K562 (cell line): ENCODE data around the gene NALCN. TPM values are rescaled to one million over a fixed set of nuclear protein-coding genes. Genes with fewer than 3 reads are reported as not detected.

Source experiments
- ATAC-seq: fragments of 200-7000 bp; cut with Tn5 transposase; 3 replicates; pipeline ENCODE4 v1.9.1; 2020; ENCODE audit warnings: moderate library complexity
- BruUV-seq: library from RNA; stranded (reverse); fragments of 400-500 nt; replicated peaks from 2 replicates; lab custom pipeline; 2021; lab: Mats Ljungman, UMichigan
- CTCF ChIA-PET: fragments of 300-600 bp; formaldehyde crosslinking; extraction: SDS; loops from one replicate; lab custom pipeline; 2021; ENCODE audit warnings: low intra/inter-chr PET ratio; lab: Yijun Ruan, JAX
- POLR2A ChIA-PET: fragments of 300-600, 350-650 bp; sonication (Branson Sonifier 250); formaldehyde crosslinking; extraction: SDS; loops from one replicate; lab custom pipeline; 2021; ENCODE audit warnings: antibody characterized with exemption, inconsistent platforms; lab: Yijun Ruan, JAX
- DNase-seq, 4 experiments: peaks; one replicate each; pipeline versions ENCODE4 v3.0.0 to v3.0.0-alpha.2; 2011 to 2018; ENCODE audit warnings: low spot score in 3 of 4, mixed read lengths in 3 of 4; ENCODE audit errors: extremely low read depth in 1 of 4
- FAIRE-seq: peaks from 2 replicates; lab custom pipeline; 2011; peaks lifted over from hg19 to GRCh38; lab: Jason Lieb, UNC
- H2AFZ ChIP-seq: 2 replicates; pipeline ENCODE4 v1.6.0; 2011; ENCODE audit warnings: low read depth, low read length, control low read depth, inconsistent platforms
- H3K27ac ChIP-seq: fragments of 200-600 bp; 3 replicates; pipeline ENCODE4 v1.8.0; 2011; ENCODE audit warnings: low read depth, mild to moderate bottlenecking, control low read depth, inconsistent platforms, low read length, moderate library complexity, mixed read lengths; ENCODE audit errors: extremely low read depth
- H3K27me3 ChIP-seq, 2 experiments: fragments of 300-600 bp in 1 of 2; 2 replicates in 1 of 2; 3 replicates in 1 of 2; pipeline versions ENCODE4 v1.6.0 to v1.8.0; 2011; ENCODE audit warnings: inconsistent platforms in 2 of 2, low read length in 2 of 2, mild to moderate bottlenecking in 1 of 2, mixed read lengths in 1 of 2, moderate library complexity in 1 of 2; ENCODE audit not compliant: control insufficient read depth in 2 of 2, insufficient read depth in 2 of 2
- H3K36me3 ChIP-seq: fragments of 300-600 bp; 3 replicates; pipeline ENCODE4 v1.8.0; 2011; ENCODE audit warnings: mild to moderate bottlenecking, low read length, inconsistent platforms; ENCODE audit not compliant: control insufficient read depth, insufficient read depth
- H3K4me1 ChIP-seq, 2 experiments: fragments of 200-600 bp in 1 of 2; replicated peaks in 1 of 2; 2 replicates in 1 of 2; 3 replicates in 1 of 2; pipeline versions ENCODE4 v1.5.1 to v1.8.0; 2011; ENCODE audit warnings: inconsistent platforms in 2 of 2, low read length in 2 of 2, mild to moderate bottlenecking in 1 of 2, mixed read lengths in 1 of 2, moderate library complexity in 1 of 2; ENCODE audit not compliant: control insufficient read depth in 2 of 2, insufficient read depth in 2 of 2
- H3K4me2 ChIP-seq: 2 replicates; pipeline ENCODE4 v1.6.1; 2011; ENCODE audit warnings: low read length, control low read depth, inconsistent platforms, mixed read lengths; ENCODE audit not compliant: insufficient read depth
- H3K4me3 ChIP-seq: fragments of 200-600 bp; sonication (generic), shearing (Covaris generic); 2 replicates; pipeline ENCODE4 v1.5.1; 2016; ENCODE audit warnings: control low read depth, inconsistent platforms
- H3K79me2 ChIP-seq: fragments of 200-600 bp; 3 replicates; pipeline ENCODE4 v1.8.0; 2011; ENCODE audit warnings: low read length, inconsistent platforms; ENCODE audit not compliant: control insufficient read depth, insufficient read depth
- H3K9ac ChIP-seq, 2 experiments: 2 replicates each; pipeline versions ENCODE4 v1.6.0 to v1.6.1; 2011; ENCODE audit warnings: low read depth in 2 of 2, low read length in 2 of 2, control low read depth in 1 of 2, inconsistent platforms in 1 of 2, mild to moderate bottlenecking in 1 of 2, mixed read lengths in 1 of 2; ENCODE audit not compliant: insufficient read depth in 1 of 2
- H3K9me1 ChIP-seq: one replicate; pipeline ENCODE4 v1.6.0; 2011; ENCODE audit warnings: inconsistent platforms, mild to moderate bottlenecking, low read length, moderate library complexity; ENCODE audit not compliant: control insufficient read depth, insufficient read depth
- H3K9me3 ChIP-seq: replicated peaks from 2 replicates; pipeline ENCODE4 v1.5.1; 2011; ENCODE audit warnings: low read depth, low read length, inconsistent platforms; ENCODE audit not compliant: control insufficient read depth, insufficient read depth
- H4K20me1 ChIP-seq: replicated peaks from 2 replicates; pipeline ENCODE4 v1.6.1; 2011; ENCODE audit warnings: low read length, inconsistent platforms, mixed read lengths; ENCODE audit not compliant: control insufficient read depth, insufficient read depth
- ADNP ChIP-seq: fragments of 200-800 bp; sonication (Bioruptor generic); IDR thresholded peaks from 2 replicates; pipeline ENCODE4 v1.6.1; 2016; ENCODE audit warnings: missing genetic modification characterization, missing compliant biosample characterization
- ATF2 ChIP-seq: sonication (generic); formaldehyde crosslinking; IDR thresholded peaks from 2 replicates; pipeline ENCODE4 v1.8.1; 2022; ENCODE audit warnings: missing genetic modification reagents
- CBX1 ChIP-seq: sonication (generic); IDR thresholded peaks from 2 replicates; pipeline ENCODE4 v1.6.1; 2016; ENCODE audit warnings: antibody characterized with exemption, low read depth, mild to moderate bottlenecking
- CBX8 ChIP-seq: fragments of 200-600 bp; sonication (generic); IDR thresholded peaks from 2 replicates; pipeline ENCODE4 v1.6.1; 2012; ENCODE audit warnings: borderline replicate concordance, mixed run types, low read depth, mild to moderate bottlenecking, moderate library complexity, mixed read lengths, low read length, control low read depth, inconsistent platforms; ENCODE audit not compliant: poor library complexity, severe bottlenecking; ENCODE audit errors: extremely low read depth
- DPF2 ChIP-seq: fragments of 450-650 bp; IDR thresholded peaks from 2 replicates; pipeline ENCODE4 v1.6.1; 2016
- MBD1 ChIP-seq: fragments of 250-450 bp; sonication (Bioruptor Pico); IDR thresholded peaks from 2 replicates; pipeline ENCODE4 v1.8.0; 2022; ENCODE audit warnings: inconsistent platforms
- PCBP1 ChIP-seq: fragments of 200-400 bp; formaldehyde crosslinking; IDR thresholded peaks from 2 replicates; pipeline ENCODE4 v1.6.1; 2018; ENCODE audit warnings: mild to moderate bottlenecking, low read depth, low read length; ENCODE audit not compliant: poor library complexity, severe bottlenecking
- RFX5 ChIP-seq: IDR thresholded peaks from 2 replicates; pipeline ENCODE4 v1.6.1; 2011; ENCODE audit warnings: low read depth, mild to moderate bottlenecking, improper control_type of control experiment, low read length
- TEAD1 ChIP-seq, 2 experiments: fragments of 450-650 bp in 1 of 2; sonication (generic) in 1 of 2; formaldehyde crosslinking; IDR thresholded peaks; 2 replicates each; pipeline versions ENCODE4 v1.4.0 to v1.8.0; 2020 to 2022; ENCODE audit warnings: mild to moderate bottlenecking in 2 of 2, missing genetic modification reagents in 1 of 2
- TRIM28 ChIP-seq: fragments of 450-650 bp; IDR thresholded peaks from 2 replicates; pipeline ENCODE4 v1.6.1; 2017
- ZNF282 ChIP-seq: sonication (generic); formaldehyde crosslinking; IDR thresholded peaks from 2 replicates; pipeline ENCODE4 v1.8.1; 2023; ENCODE audit warnings: missing genetic modification reagents
- ZNF324 ChIP-seq: fragments of 250-450 bp; sonication (Bioruptor Pico); IDR thresholded peaks from 2 replicates; pipeline ENCODE4 v1.4.0; 2020; ENCODE audit warnings: mild to moderate bottlenecking
- ZNF785 ChIP-seq: fragments of 250-450 bp; sonication (Bioruptor Pico); IDR thresholded peaks from 2 replicates; pipeline ENCODE4 v1.4.0; 2020; ENCODE audit warnings: mild to moderate bottlenecking
- WGBS: fragments of 100-300 bp; shearing (Covaris generic); methylation state at CpG from one replicate; pipeline ENCODE4 v1.1.6; 2016; ENCODE audit warnings: low coverage, mixed read lengths; ENCODE audit not compliant: insufficient coverage; ENCODE audit errors: missing lambda C conversion rate; 5-methylcytosine and 5-hydroxymethylcytosine counted together
- in situ Hi-C: fragments of 300-500 bp; cut with MboI; formaldehyde crosslinking; loops from 4 replicates; pipeline ENCODE4 v1.15.0; 2018; ENCODE audit warnings: inconsistent platforms, mixed read lengths
- intact Hi-C: fragments of 100-400 bp; cut with micrococcal nuclease; formaldehyde crosslinking; loops from 2 replicates; pipeline ENCODE4 v1.14.2; 2022
- polyA plus RNA-seq, 8 experiments: library from polyadenylated mRNA; depleted of rRNA in 4 of 8; stranded (reverse) in 5 of 8; unstranded in 3 of 8; fragments of >200 nt; fragmentation: Nextera tagmentation in 2 of 8; fragmentation: Illumina TruSeq in 1 of 8; extraction: Ambion mirVana in 2 of 8; extraction: Trizol in 1 of 8; gene quantifications; 2 replicates each; pipeline versions ENCODE4 v1.2.1 to v1.2.3, GENCODE V29; 2011 to 2014; ENCODE audit warnings: inconsistent platforms in 1 of 8, missing spikeins in 1 of 8
- total RNA-seq, 7 experiments: library from RNA; depleted of rRNA in 6 of 7; stranded (reverse); fragments of >200 nt in 6 of 7; fragmentation: Illumina TruSeq in 2 of 7; extraction: Trizol in 2 of 7; gene quantifications; 2 replicates each; pipeline versions ENCODE4 v1.2.1 to v1.2.3, GENCODE V29; 2011 to 2021; ENCODE audit warnings: low replicate concordance in 1 of 7
- TF ChIP-seq, protein P1 (sequence below): fragments of 200-800 bp; sonication (Bioruptor generic); IDR thresholded peaks from 2 replicates; pipeline ENCODE4 v1.6.1; 2017; ENCODE audit warnings: missing genetic modification characterization, missing compliant biosample characterization

NALCN gene
- total and polyA plus RNA-seq, 9 of the 15 experiments (the other 6 are each of a cell fraction or from before 2014, with no cell fraction given) = not detected

DNA sequence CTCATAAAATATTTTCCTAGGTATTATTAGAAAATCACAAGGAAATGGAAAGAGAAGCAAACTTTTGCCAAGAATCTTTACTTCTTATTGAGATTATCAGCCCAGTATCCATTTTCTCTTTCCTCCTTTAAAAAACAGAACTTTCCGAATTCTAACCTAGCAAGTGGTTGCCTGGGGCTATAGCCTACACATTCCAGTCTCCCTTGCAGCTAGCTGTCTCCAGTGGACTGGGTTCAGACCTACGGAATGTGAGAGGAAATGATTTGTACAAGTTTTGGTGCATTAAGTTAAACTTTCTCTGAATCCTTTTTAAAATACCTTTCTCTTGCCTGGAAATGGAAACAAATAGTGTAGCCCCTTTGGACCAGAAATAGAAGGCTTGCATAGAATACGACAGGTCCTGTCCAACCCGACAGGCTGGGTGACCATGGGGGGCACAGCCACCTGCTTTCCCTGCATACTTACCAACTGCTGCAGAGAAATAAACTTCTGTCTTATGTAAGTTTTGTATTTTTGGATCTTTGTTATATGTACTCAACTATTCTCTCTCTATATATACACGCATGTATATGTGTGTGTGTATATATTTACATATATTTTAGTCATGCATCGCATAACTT, 185.9 kb downstream of the NALCN start:
- CTCF ChIA-PET = no interaction called here
- TF ChIP-seq RFX5 (no peak), ADNP (tag) (no peak), DPF2 (no peak), MBD1 (no peak), CBX1 (no peak), ATF2 (CRISPR knock-in tag) (no peak), ZNF785 (CRISPR knock-in tag) (no peak), TRIM28 (no peak), ZNF282 (CRISPR knock-in tag) (no peak), PCBP1 (no peak), CBX8 (no peak), ZNF324 (CRISPR knock-in tag) (no peak), TEAD1 (CRISPR knock-in tag; IDR thresholded peaks at IDR 0.05) (no peak)
- TF ChIP-seq, protein P1, sequence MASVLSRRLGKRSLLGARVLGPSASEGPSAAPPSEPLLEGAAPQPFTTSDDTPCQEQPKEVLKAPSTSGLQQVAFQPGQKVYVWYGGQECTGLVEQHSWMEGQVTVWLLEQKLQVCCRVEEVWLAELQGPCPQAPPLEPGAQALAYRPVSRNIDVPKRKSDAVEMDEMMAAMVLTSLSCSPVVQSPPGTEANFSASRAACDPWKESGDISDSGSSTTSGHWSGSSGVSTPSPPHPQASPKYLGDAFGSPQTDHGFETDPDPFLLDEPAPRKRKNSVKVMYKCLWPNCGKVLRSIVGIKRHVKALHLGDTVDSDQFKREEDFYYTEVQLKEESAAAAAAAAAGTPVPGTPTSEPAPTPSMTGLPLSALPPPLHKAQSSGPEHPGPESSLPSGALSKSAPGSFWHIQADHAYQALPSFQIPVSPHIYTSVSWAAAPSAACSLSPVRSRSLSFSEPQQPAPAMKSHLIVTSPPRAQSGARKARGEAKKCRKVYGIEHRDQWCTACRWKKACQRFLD = no peak
- TF ChIP-seq, all 486 proteins: peak for 0
- no peaks in the 10 kb centered on the region for H3K4me1 ChIP-seq
- H3K9me3 ChIP-seq = no peaks in the 10 kb centered on the region
- POLR2A ChIA-PET = no interaction called here
- no peaks in the 10 kb centered on the region for H4K20me1 ChIP-seq
- in situ Hi-C loops (no loop called here), intact Hi-C loops (no loop called here)
- no peak overlapping the region for H3K27ac ChIP-seq
- no peak overlapping the region for H2AFZ ChIP-seq
- H3K79me2 ChIP-seq = no peaks in the 10 kb centered on the region
- FAIRE-seq (no peak), DNase-seq (no peak), ATAC-seq (no peak)
- H3K36me3 ChIP-seq = no peaks in the 10 kb centered on the region
- H3K9me1 ChIP-seq = no peaks in the 10 kb centered on the region
- no peaks in the 10 kb centered on the region for H3K27me3 ChIP-seq
- no TSS peak for BruUV-seq
- no peak overlapping the region for H3K4me3 ChIP-seq
- H3K9ac ChIP-seq = no peak overlapping the region
- H3K4me2 ChIP-seq = no peak overlapping the region
- 3% methylated on average over 5 of the region's 6 CpGs for WGBS
